Stimulated activated CD4-positive, alpha-beta T cell treated with anti-CD3 and anti-CD28 coated beads, Interleukin-2, amount 100 ng/mL, for 4 hours (primary cell): ENCODE data around the gene MRM2.

Source experiments
- DNase-seq: peaks from one replicate; pipeline ENCODE4 v3.0.0-alpha.2; 2020; ENCODE audit warnings: low read depth

Gene MRM2

GRCh38 chr7:2203766-2204300 lies 38.2 kb downstream of the MRM2 start:
- DNase-seq = no peak

GRCh38 chr7:2202901-2203765 lies 38.9 kb downstream of the MRM2 start:
- no peak for DNase-seq

GRCh38 chr7:2202361-2202761 lies 39.6 kb downstream of the MRM2 start:
- no peak for DNase-seq

GRCh38 chr7:2201686-2202360 lies 40.2 kb downstream of the MRM2 start:
- no peak for DNase-seq

DNA sequence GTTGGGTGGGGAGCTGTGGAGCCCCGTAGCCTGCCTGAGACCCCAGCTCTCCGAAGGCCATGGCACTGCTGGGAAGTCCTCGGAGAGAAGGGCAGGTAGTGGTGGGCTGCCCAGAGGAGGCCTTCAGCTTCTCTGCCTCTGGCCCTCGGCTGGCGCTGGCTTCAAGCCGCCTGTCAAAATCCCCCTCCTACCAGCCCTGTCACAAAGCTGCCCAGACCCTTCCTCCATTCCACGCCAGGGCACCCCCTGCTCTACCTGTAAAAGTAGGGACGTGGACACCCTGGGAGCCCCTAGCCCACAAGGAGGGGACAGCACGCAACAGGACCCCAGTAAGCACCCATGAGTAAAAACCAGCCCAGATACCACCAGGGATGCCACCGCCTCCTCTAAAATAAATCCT lies 40.9 kb downstream of the MRM2 start:
- no peak for DNase-seq

- DNase-seq = no peak
Observed at GRCh38 chr7:2200584-2200980, 41.4 kb downstream of the MRM2 start.

GRCh38 chr7:2199956-2200583 lies 41.9 kb downstream of the MRM2 start:
- DNase-seq = no peak

GRCh38 chr7:2199528-2199927 lies 42.5 kb downstream of the MRM2 start:
- DNase-seq = no peak

DNA sequence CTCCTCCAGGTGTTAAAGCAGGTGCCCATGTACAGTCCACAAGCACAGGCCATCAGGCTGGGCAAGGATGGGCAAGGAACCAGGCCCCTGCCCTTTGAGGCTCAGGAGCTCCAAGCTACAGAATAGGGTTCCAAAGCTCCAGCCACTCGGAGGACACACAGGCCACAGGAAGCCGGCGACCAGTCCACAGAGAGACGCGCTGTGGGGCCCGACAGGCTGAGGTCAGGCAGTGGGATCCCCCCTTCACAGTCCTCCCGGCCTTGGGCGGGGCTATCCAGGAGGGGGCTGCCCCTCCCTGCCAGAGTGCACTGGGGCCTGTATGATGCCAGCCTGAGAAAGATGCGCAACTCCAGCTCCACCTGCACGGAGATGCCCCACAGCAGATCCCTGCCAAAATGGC lies 43.2 kb downstream of the MRM2 start:
- DNase-seq = no peak

GRCh38 chr7:2198206-2198605 lies 43.8 kb downstream of the MRM2 start:
- DNase-seq = no peak

DNA sequence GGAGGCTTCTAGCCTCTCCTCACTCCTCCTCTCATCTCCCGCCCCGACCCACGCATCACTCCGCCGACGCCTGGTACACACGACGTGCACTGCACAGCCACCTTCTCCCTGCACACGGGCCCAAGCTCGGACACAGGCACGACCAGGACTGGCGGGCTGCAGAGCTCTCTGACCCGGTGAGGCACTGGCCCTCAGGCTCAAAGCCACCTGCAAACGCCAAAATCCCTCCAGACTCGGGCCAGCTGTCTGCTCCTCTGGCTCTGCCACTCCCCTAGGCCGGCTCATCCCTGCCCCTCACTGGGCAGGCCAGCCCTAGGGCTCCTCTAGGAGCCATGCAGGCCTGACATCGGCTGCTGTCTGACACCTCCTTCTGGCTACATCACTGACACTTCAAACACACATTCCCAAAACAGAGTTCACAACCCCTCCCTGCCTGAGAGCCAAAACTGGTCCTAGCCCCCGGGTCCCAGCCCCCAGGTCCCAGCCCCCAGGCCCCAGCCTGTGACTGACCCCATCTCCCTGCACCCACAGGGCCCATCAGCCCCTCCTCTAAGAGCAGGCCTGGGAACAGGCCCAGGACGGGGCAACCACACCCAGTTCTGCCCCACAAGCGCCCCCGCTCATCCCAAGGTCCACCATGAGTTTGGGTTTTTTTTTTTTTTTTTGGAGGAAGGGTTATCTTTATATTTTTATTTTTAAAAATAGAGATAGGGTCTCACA lies 44.4 kb downstream of the MRM2 start:
- DNase-seq = no peak

GRCh38 chr7:2196381-2197378 lies 45.3 kb downstream of the MRM2 start:
- no peak for DNase-seq

DNA sequence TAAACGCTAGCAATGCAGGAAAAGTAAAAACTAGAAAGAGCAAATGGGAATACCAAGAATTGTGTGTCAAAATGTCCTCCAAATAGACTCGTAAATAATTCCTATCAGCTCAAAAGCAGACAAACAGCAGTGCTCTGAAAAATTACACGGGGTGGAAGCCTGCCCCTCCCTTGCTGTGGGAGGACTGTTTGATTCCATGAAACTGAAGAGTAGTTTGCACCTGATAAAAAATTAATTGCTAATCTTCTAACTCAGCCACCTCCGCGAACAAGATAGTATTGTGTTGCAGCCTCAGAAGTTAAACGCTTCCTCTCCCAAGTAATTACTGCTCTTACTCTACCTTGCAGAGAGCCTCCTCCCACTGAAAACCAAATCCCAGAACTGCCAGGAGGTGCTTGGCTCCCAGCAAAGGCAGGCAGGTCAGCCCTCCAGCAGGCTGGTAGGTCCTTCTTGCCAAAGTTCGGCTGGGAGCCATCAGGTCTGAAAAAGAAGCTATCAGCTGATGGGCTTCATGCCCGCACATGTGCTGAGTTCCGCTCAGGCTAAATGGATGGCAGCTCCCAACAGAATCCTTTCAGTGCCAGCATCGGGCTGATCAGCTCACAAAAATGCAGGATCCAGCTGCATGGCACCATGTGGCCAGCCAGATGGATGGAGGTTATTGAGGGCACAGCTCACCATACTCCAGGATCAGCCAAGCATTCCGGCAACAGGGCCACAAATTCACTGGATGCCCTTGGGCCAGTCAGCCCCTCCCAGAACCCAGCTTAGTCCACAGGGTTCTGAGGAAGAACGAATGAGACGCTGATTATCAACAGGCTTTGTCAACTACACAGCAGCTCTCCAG lies 46.4 kb downstream of the MRM2 start:
- no peak for DNase-seq

GRCh38 chr7:2193575-2194305 lies 48.3 kb downstream of the MRM2 start:
- no peak for DNase-seq

- DNase-seq = no peak
Observed at GRCh38 chr7:2192831-2193534, 49.0 kb downstream of the MRM2 start.

DNA sequence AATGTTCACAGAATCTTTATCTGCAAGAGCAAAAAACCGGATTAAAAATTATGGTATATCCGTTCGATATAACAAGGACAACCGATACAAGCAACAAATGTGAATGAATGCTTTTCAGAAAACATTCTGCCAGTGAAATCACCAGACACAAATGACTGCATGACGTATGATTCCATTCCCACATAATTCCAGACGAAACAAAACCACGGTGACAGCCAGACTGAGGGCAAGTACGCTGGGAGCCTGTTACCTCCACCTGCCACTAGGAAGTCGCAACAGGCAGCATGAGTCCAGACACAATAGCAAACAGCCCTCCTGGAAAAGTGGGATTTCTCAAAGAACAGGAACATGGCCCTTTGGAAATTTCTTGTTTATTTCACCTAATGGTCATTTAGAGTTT lies 51.0 kb downstream of the MRM2 start:
- no peak for DNase-seq

GRCh38 chr7:2190531-2190930 lies 51.5 kb downstream of the MRM2 start:
- no peak for DNase-seq

DNA sequence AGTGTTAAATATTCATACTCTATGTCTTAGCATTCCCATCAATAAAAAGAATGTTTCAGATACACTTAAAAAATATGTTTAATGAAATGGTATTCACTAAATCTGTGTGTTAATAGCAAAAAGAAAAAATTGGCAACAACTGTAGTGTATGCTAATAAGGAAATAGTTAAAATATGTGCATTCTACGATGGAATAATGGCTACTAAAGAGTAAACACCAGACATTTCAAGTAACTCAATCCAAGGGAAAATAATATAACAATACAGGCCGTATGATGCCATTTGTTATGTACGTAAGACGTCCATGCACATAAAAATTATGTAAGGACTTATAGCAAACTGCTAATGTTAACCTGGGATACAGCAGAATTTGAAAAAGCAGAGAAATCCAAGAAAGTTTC lies 55.8 kb downstream of the MRM2 start:
- DNase-seq = no peak

DNA sequence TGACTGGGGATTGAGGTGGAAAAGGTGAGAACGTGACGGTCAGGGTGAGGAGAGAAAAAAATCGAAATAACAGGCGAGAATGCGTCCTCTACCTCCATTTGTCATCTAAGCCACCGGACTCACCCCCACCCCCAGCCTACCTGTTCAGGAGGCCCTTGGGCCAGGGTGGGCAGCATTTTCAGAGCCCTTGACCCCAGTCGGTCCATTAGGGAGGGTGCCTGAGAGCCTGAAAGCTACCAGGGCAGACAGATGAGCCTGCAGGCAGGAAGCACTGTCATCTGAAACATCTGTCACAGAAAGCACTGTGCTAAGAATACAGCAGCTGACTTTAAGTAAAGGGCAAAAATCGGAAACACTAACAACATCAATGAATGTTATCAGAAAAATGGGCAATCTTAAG lies 56.3 kb downstream of the MRM2 start:
- no peak for DNase-seq
